ENCODE measurements around the gene PNMA6F.

PNMA6F gene

GRCh38 chrX:153321381-153322124, at the start of gene PNMA6F:
Gene PNMA6F, minus strand, starts transcription at chrX:153321767. Its CDS starts 1,093 bp downstream, at chrX:153320674.
- in situ Hi-C loops (cut with HindIII; ENCODE audit: low sequenced_read_pairs) = no loop called here

GRCh38 chrX:153371256-153371655, 49.7 kb upstream of the PNMA6F start:
- in situ Hi-C loops (cut with HindIII; ENCODE audit: low sequenced_read_pairs) = no loop called here

- in situ Hi-C loops (cut with HindIII; ENCODE audit: low sequenced_read_pairs) = no loop called here
Measured at GRCh38 chrX:153370293-153371055, 48.9 kb upstream of the PNMA6F start.

- in situ Hi-C loops (cut with HindIII; ENCODE audit: low sequenced_read_pairs) = no loop called here
Measured at GRCh38 chrX:153366878-153367538, 45.4 kb upstream of the PNMA6F start.

- in situ Hi-C loops (cut with HindIII; ENCODE audit: low sequenced_read_pairs) = no loop called here
Measured at GRCh38 chrX:153366119-153366518, 44.6 kb upstream of the PNMA6F start.

GRCh38 chrX:153365670-153366069, 44.1 kb upstream of the PNMA6F start:
- in situ Hi-C loops (cut with HindIII; ENCODE audit: low sequenced_read_pairs) = no loop called here

- in situ Hi-C loops (cut with HindIII; ENCODE audit: low sequenced_read_pairs) = no loop called here
Measured at GRCh38 chrX:153361781-153362397, 40.3 kb upstream of the PNMA6F start.

- in situ Hi-C loops (cut with HindIII; ENCODE audit: low sequenced_read_pairs) = no loop called here
Measured at GRCh38 chrX:153357877-153358276, 36.3 kb upstream of the PNMA6F start.

- in situ Hi-C loops (cut with HindIII; ENCODE audit: low sequenced_read_pairs) = no loop called here
Measured at GRCh38 chrX:153353416-153353815, 31.8 kb upstream of the PNMA6F start.

GRCh38 chrX:153352858-153353257, 31.3 kb upstream of the PNMA6F start:
- in situ Hi-C loops (cut with HindIII; ENCODE audit: low sequenced_read_pairs) = no loop called here

GRCh38 chrX:153351981-153352380, 30.4 kb upstream of the PNMA6F start:
- in situ Hi-C loops (cut with HindIII; ENCODE audit: low sequenced_read_pairs) = no loop called here

- in situ Hi-C loops (cut with HindIII; ENCODE audit: low sequenced_read_pairs) = no loop called here
Measured at GRCh38 chrX:153349952-153350351, 28.4 kb upstream of the PNMA6F start.

- in situ Hi-C loops (cut with HindIII; ENCODE audit: low sequenced_read_pairs) = no loop called here
Measured at GRCh38 chrX:153348421-153348820, 26.9 kb upstream of the PNMA6F start.

GRCh38 chrX:153347530-153347929, 26.0 kb upstream of the PNMA6F start:
- in situ Hi-C loops (cut with HindIII; ENCODE audit: low sequenced_read_pairs) = no loop called here

GRCh38 chrX:153343674-153344073, 22.1 kb upstream of the PNMA6F start:
- in situ Hi-C loops (cut with HindIII; ENCODE audit: low sequenced_read_pairs) = no loop called here

GRCh38 chrX:153342762-153343558, 21.4 kb upstream of the PNMA6F start:
- in situ Hi-C loops (cut with HindIII; ENCODE audit: low sequenced_read_pairs) = no loop called here

GRCh38 chrX:153340111-153340510, 18.5 kb upstream of the PNMA6F start:
- in situ Hi-C loops (cut with HindIII; ENCODE audit: low sequenced_read_pairs) = no loop called here

GRCh38 chrX:153339662-153340061, 18.1 kb upstream of the PNMA6F start:
- in situ Hi-C loops (cut with HindIII; ENCODE audit: low sequenced_read_pairs) = no loop called here

GRCh38 chrX:153338836-153339235, 17.3 kb upstream of the PNMA6F start:
- in situ Hi-C loops (cut with HindIII; ENCODE audit: low sequenced_read_pairs) = no loop called here

- in situ Hi-C loops (cut with HindIII; ENCODE audit: low sequenced_read_pairs) = no loop called here
Measured at GRCh38 chrX:153336988-153337387, 15.4 kb upstream of the PNMA6F start.

All from DLD1 (cell line).